CD4-positive, alpha-beta T cell treated with Interleukin-17A for 1 hour (primary cell): ENCODE measurements around the gene TTC7B.

ENCODE experiments used
- DNase-seq: peaks from one replicate; pipeline ENCODE4 v3.0.0-alpha.2; 2020

TTC7B gene

DNA sequence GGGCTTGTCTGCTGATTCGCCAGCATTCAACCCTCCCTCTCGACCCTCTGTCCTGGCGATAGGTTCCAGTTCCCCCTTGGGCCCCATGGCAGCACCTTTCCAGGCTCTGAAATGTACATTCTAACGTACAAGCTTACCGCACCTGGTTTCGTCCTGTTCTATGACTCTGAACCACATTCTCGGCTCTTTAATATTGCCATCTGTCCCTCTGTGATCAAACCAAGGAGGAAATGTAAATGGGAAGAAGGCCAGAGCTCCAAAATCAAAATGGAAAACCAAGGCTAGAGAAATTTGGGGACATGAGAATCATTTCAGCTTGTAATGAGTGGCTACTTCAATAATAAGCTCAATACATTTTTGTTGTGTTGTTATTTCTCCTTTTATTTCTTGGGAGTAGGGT, 117.2 kb downstream of the TTC7B start:
- DNase-seq = no peak

DNA sequence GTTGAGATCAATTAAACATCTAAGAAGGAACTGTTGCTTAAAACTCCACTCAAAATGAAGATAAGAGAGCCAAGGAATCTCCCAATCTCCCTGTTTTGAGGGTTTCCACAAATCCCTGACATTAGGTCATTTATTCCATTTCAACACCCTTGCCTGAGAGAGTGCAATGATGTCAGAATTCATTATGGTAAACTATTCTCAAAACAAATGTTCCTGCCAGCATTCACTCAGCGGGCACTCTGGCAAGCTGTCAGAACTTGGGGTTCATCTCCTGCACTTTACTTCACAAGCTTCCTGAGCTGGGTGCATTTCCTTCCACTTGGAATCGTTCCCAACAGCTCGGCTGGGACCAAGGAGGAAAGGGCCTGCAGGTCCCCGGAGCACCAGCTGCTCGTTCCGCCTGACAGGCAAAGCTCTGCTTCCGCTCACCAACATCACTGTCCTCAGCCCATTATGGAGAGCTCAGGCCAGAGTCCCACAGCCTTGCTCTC, 117.8 kb downstream of the TTC7B start:
- no peak for DNase-seq

DNA sequence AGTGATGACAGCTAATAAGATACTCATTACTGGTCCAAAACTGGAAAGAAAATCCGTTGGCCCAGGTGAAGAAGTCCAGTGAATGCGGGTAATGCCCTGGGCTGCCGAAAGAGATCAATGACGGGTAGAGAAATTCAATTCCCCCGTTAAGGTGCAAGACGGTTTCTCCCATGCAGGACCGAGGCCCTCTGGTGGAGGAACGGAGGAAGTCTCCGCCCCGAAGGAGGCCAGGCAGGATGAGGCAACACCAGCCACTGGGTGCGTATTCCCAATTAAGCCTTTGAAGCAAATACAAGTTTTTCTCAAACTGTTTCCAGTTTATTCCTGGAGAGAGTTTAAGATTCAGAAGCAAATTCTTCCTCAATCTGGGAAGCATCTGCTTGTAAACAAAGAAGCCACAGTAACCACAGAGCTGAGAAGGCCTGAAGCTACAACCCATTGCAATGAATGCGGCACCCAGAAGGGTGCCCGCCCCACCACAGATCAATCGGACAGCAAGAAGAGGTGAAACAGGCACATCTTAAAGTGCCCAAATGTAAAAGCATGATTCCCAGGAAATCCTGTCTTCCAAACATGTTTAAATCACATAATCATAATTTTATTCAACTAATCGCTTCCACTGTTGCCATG, 118.5 kb downstream of the TTC7B start:
- DNase-seq = peak; percentile 76

DNA sequence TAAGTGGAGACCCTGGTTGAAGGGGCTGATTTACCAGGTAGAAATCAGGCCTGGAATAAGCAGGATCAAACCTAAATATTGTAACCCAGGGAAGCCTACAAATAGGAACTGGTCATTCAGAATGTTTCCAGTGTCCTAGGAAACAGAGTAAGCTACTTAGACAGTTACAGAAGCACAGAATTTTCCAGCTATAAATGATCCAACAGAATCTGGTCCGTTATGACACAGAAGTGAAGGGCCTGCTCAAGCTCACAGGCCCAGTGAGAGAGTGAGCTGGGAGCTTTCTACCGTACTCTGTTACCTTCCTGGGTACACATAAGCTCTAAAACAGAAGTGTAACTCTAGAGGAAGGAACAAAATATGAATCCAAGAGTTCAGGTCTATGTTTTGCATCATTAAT, 119.1 kb downstream of the TTC7B start:
- DNase-seq = no peak

DNA sequence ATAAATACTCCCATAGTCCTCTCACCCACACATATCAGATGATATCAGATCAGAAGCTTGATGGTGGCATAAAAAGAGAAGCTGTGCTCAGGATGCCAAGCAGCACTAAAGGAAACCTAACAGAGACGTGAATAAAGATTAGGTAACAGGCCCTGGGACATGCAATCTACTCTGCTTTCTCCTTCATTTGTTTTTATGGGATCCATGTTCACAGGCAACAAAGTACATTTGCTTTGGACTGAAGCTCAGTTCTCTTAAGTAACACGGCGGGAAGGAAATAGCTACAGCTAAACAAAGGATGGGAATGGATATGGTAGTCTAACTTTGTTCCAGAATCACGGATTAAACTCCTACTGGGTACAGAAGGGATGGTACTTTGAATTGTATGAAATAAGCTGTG, 119.5 kb downstream of the TTC7B start:
- no peak for DNase-seq

DNA sequence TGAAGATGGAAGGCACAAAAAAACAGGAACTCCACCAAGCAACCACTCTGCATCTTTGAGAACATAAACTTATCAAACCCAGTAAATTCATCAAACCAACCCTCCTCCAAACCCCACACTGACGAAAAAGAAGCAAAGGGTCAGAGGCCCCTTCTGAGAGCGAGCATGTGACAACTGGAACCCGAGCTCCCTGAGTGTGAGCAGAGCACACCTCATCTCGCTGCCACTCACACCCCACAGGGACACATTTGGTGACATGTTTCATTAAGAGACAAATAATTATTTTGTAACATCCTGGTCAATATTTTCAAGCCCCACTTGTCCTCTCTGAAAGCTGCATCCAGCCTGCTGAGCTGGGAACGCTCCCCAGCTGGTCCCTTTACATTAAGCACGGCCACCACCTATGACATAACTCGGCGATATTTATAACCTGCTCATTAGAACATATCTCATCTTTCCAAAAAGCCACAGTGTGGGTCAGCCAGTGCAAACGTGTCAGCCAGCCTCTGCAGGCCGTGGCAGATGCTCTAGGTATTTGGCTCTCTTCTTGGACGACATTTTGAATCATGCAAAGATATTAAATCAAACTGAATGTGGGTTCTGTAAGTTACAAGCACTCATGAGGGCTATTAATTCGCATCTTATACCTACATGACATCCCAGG, 120.1 kb downstream of the TTC7B start:
- DNase-seq = no peak

DNA sequence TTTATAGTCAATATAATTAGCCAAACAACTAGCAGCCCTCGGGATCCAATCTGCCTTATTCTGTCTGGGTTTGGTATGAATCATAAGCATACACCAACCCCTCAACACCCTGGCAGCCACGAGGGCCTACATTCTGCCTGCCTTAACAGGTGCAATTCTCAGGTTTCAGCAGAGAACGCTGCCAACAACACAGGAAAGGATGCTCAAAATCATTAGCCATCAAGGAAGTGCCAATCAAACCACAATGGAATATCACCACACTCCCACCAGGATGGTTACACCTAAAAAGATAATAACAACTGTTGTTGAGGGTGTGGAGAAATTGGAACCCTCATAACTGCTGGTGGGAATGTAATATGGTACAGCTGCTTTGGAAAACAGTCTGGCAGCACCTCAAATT, 122.8 kb downstream of the TTC7B start:
- no peak for DNase-seq

DNA sequence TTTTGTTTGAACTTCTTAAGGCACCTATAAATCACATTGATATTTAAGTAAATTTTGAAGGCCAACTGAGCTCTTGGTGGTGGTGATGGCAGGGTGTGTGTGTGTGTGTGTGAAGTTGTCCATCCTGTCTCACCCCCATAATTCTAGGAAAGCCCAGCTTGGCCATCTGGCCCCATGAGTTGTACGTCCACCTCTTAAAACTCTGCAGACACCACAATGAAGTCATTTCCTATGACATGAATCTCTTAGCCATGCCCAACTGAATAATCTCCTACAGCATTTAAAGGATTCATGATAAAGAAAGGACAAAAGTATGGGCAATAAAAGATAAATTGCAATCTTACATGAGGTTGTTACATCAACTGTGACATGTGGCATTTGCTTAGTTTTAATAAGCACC, 123.4 kb downstream of the TTC7B start:
- no peak for DNase-seq

DNA sequence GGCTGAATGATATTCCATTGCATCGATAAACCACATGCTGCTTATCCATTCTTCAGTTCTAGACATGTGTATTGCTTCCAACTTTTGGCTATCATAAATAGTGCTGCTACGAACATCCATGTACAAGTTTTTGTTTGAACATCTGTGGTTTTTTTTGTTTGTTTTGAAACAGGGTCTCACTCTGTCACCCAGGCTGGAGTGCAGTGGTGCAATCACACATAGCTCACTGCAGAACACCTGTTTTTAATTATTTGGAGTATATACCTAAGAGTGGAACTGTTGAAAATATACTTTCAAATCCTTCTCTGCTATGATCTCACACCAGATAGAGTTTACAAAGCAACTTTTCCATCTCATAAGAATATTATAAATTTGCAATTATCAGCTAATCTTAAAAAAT, 124.2 kb downstream of the TTC7B start:
- no peak for DNase-seq

DNA sequence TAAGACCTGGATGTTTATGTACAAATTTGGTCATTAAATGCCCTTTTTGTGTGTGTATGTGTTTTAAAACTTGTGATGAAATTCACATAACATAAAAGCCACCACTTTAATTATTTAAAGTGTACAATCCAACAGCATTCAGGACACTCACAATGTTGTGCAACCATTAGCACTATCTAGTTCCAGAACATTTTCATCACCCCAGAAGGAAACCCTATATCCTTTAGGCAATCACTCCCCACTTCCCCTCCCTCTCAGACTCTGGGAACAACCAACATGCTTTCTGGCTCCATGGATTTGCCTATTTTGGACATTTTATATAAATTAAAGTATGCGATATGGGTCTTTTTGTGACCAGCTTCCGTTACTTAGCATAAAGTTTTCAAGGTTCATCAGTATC, 124.6 kb downstream of the TTC7B start:
- DNase-seq = no peak

DNA sequence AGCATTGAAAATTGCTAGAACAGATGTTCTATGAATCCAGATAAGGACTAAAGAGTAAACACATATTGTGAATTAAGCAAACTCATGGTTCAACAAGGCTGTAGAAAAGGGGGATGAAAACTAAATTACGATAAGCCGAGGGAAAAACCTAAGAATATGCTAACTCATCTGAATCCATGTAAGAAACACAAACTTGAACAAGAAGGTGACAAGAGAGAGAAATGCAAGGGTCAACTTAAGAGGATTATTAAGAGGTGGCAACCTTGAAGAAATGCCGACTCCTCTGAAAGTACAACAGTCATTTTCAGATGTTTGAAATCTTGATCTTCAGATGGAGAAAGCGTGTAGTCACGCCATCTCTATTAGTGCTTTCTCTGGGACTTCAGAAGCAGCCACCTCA, 128.6 kb downstream of the TTC7B start:
- DNase-seq = no peak

DNA sequence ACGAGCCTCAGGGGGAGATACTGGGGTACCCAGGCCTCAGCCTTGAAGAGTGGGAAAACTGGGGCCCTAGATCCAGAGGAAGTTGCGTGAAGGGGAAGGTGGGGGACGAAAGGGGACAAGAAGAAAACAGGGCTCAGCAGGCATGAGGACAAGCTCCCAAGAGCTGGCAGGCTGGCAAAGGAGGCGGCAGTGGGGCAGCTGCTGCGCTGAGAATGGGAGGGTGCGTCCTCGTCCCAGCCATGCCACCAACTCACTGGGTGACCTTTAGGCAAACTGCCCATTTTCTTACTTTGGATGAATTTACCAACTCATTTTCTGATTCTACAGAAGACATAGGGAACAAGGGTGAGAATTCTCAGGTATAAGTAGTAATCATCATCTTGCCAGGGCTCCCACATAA, 133.6 kb downstream of the TTC7B start:
- no peak for DNase-seq

DNA sequence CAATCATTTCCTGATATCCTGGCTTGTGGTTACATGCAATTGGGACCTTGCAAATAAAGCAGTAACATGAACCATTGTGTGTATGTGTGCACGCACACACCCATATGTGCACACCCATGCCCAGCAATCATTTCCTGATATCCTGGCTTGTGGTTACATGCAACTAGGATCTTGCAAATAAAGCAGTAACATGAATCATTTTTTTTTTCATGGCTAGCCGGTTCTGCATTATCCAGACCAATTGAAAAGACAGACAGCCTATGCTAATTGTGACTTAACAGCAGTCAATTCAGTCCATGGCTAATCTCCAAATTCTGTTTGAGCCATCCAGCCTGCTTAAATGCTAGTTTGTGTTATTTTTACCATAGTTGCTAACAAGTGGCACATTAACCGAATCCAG, 134.3 kb downstream of the TTC7B start:
- no peak for DNase-seq

DNA sequence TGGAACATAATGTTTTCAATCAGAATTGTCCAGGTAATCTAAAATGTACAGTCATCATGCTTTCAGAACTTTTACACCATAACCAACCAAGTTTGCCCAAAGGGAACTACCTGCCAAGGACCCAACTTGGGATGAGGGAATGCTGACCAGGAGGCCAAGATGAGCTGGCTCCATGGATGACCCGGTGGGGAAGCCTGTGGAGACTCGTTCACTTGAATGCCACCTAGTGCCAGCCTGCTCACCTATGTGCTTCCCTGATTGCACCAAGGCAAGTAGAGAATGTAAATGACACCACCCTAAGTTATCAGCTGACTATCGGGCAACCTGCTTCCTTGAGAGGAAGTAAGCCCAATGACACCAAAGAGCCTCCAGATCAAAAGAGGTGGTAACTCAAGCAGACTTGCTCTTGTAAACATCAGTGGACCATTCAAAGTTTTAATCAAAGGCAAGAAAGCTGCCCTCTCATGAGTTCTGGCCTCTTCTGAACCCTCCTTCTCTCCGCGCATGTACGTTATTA, 137.3 kb downstream of the TTC7B start:
- DNase-seq = no peak

DNA sequence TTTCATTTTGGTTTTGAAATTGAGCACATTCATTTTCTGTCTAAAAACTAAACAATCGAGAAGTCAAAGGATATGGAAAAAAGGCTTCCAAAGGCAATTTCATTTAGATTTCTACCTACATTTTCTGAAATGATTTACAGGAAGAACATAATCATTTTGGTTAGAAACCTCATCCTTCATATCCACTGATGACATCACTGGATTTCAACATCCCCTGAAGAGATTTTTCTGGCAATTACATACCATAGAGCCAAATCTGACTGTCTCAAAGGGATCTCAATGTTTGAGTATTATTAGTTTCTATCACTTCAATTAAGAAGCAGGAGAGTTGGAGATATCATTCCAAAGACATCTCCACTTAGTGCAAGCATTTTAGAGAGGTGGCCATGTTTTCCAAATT, 137.8 kb downstream of the TTC7B start:
- no peak for DNase-seq

DNA sequence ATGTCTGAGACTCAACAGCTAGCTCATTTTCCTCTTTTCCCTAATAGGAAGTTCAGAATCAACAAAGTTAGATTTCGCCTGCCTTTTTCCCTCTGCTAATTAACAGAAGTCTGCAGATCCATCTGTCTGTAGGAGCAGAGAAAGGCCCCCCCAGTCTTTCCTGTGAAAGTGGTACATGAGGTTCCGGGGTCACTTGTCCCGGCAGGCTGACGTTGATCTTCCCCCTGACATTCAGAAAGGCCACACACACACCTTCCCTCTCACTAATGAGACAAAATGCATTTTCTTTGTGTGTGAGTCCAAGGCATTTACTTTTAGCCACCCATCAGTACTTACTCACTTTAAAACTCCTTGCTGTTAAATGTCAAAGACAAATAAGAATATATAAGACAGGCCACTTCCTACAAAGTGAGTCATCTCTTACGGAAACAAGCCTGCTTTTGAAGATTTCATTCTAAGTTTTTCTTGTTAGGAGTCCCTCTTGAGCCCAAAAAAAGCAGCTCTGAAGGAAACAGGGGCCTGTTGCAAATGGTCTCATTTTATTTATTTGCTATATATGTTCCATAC, 138.7 kb downstream of the TTC7B start:
- DNase-seq = peak; percentile 5

DNA sequence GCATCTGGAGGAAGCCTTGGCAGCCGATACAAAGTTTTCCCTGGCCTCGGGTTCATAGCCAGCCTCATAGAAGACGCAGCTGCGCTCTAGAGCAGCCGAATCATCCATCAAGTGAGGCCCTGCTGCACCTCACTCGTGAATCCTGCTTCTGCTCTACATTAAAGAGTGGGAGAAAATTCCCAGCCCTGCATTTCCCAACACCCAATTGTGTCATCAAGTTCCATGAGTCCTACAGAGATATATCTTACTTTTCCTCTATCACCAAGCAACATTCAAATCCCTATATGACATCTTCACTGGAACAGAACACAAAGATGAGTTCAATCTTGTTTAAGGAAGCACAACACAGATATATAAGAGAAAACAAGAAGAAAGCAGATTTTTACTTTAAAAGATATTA, 139.3 kb downstream of the TTC7B start:
- no peak for DNase-seq

DNA sequence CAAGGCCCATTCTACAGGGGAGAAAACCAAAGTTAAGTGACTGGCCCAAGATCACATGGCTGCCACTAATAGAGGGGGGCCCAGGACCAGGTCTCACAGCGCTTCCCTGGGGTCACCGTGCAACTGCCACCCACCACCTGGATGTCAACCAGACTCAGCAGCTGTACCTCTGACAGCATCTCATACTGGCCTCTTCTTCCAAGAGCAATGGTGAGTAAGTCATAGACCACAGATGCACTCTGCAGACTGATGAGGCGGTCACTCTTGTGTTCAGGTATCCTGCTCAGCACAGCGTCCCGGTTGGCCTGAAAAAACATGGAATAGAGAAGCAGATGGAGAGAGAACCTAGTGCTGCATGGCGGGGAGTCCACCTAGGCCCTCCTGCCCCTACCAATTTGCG, 139.9 kb downstream of the TTC7B start:
- DNase-seq = no peak

DNA sequence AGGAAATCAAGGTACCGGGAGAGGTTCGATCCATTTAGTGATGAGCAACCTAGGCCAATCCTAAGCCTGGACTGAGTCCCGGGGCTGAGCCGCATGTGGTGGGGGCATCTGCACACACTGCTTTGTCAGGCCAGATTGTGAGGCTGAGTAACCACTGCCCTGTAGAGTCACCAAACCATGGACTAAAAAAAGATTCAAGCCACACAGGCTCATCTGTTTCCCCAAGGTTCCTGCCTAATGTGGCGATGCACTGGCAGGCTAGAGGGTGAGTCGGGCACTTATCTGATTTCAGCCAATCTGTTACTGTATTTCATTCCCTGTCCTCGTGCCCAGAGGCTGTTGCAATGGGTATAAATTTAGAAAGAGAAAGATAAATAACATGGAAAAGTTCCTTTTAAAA, 140.8 kb downstream of the TTC7B start:
- no peak for DNase-seq

DNA sequence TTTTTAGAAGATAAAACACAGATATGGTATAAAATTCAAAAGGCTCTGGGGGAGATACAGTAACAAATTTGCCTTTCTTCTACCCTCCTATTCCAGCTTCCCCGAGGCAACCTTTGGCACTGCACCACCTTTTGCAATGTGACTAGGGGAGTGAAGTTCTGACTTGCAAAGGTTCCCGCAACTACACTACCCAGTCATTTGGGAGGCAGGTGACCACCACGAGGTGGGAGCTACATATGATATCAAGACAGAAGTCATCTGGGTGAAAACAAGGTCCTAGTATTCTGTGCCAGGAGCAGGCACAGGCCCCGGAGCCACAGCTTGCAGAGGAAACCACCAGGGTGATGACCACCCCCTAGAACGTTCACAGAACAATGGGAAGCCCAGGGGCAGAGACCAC, 141.5 kb downstream of the TTC7B start:
- DNase-seq = no peak

DNA sequence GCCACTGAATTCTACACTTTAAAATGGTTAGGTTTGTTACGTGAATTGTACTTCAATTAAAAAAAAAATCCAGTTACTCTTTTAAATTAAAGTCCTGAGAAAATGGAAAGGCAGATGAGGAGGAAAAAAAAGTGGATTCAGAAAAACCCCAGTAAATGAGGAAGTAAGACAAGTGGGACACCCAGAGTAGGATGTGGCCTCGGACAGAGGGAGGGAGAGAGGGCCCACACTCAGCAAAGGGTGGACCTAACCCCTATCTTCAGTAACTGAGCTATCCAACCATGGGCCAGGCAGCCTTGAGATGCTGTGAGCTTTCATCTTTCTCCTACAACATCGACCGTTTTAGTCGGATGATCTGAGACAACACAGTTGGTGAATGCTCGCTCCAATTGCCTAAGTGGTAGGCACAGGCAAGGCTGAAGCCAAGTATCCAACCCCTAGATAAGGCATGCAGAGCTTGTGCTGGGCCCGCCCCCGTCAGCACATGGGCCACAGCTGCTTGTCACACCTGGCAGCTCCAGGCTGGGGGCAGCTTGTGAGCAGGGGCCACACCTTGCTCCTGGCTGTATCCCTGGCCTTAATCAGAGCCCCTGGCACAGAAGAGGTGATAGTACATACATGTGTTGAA, 142.1 kb downstream of the TTC7B start:
- no peak for DNase-seq

DNA sequence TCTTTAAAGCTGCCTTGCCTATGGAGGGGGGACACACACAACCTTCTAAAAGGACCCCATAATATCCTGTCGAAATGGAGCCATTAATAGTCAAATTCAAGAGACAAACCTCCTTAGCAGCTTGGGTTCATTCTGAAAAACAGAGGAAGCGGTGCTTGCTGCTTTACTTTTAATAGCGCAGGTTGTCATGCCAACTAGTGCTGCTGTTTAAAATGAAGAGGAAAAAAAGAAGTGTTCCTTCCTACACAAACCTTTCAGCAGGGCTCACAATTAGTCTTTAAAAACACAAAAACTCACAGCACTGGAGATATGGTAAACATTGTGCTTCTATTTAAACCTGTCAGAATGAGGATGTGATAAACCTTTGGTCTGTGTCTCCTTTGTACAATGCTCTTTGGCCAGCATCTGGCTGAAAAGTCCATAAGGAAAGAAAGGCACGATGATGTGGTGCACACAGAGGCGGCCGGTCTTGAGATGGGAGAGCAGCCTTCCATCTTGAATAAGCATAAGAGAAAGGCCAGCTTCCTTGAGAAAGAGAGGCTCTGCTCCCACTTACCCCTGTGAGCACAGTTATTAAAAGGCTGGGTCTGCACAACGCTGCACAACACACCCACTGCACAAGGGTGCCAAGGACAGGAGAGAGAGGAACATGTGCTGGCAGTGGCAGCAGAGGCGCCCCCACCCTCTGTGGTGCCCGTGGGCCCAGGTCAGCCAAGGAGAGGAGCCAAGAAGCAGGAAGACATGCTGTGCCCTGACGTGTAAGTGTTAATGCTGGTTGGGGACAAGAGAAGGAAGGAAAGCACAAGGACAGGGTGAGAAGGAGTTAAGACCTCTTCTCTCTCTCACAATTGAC, 144.6 kb downstream of the TTC7B start:
- no peak for DNase-seq

DNA sequence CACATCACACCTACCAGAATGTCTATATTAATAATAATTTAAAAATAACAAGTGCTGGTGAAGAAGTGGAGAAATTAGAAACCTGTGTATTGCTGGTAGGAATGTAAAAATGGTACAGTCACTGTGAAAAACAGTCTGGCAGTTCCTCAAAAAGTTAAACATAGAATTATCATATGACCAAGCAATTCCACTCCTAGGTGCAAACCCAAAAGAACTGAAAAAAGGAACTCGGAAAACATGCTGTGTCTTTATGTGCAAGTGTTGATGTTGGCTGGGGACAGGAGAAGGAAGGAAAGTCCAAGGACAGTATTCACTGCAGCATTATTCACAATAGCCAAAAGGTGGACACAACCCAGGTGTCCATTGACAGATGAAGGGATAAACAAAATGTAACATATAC, 146.5 kb downstream of the TTC7B start:
- no peak for DNase-seq
